IMR-90 (cell line): Measurements from ENCODE around the gene GALNT17. TPM values are rescaled to one million over a fixed set of nuclear protein-coding genes. Genes with fewer than 3 reads are reported as not detected.

Experiments used
- ATAC-seq: fragments of 200-7000 bp; cut with Tn5 transposase; 2 replicates; pipeline ENCODE4 v1.9.1; 2020; ENCODE audit warnings: low read depth, mild to moderate bottlenecking, moderate library complexity
- BruUV-seq: library from RNA; stranded (reverse); fragments of 400-500 nt; replicated peaks from 2 replicates; lab custom pipeline; 2021; lab: Mats Ljungman, UMichigan
- CTCF ChIA-PET: fragments of 300-600 bp; formaldehyde crosslinking; extraction: SDS; loops from one replicate; lab custom pipeline; 2021; ENCODE audit warnings: antibody characterized with exemption; lab: Yijun Ruan, JAX
- POLR2A ChIA-PET: fragments of 300-600 bp; sonication (Branson Sonifier 250); formaldehyde crosslinking; loops from one replicate; lab custom pipeline; 2022; ENCODE audit warnings: antibody characterized with exemption; ENCODE audit not compliant: unreplicated experiment; lab: Charles Lee
- DNase-seq: peaks from one replicate; pipeline ENCODE4 v3.0.0; 2013
- H2AFZ ChIP-seq: replicated peaks from 2 replicates; pipeline ENCODE3; 2013; ENCODE audit warnings: low read length, mild to moderate bottlenecking; ENCODE audit not compliant: poor library complexity
- H2AK5ac ChIP-seq: 2 replicates; pipeline ENCODE4 v1.6.1; 2013; ENCODE audit warnings: low read depth, low read length, inconsistent platforms
- H2AK9ac ChIP-seq: replicated peaks from 2 replicates; pipeline ENCODE3; 2013; ENCODE audit warnings: mild to moderate bottlenecking, low read depth, low read length, moderate library complexity; ENCODE audit not compliant: poor library complexity
- H2BK120ac ChIP-seq: 2 replicates; pipeline ENCODE4 v1.6.1; 2013; ENCODE audit warnings: low read depth, low read length, inconsistent platforms
- H2BK15ac ChIP-seq: 3 replicates; pipeline ENCODE4 v1.6.1; 2013; ENCODE audit warnings: low read depth, low read length, inconsistent platforms
- H2BK20ac ChIP-seq: 2 replicates; pipeline ENCODE4 v1.6.1; 2013; ENCODE audit warnings: low read depth, mild to moderate bottlenecking, inconsistent platforms, low read length, moderate library complexity
- H2BK5ac ChIP-seq: 2 replicates; pipeline ENCODE4 v1.6.1; 2013; ENCODE audit warnings: mild to moderate bottlenecking, low read depth, low read length, inconsistent platforms; ENCODE audit not compliant: poor library complexity, severe bottlenecking
- H3K14ac ChIP-seq: replicated peaks from 2 replicates; pipeline ENCODE4 v1.6.1; 2013; ENCODE audit warnings: low read depth, low read length, inconsistent platforms
- H3K18ac ChIP-seq: 2 replicates; pipeline ENCODE4 v1.6.1; 2013; ENCODE audit warnings: low read depth, low read length, control low read depth
- H3K23ac ChIP-seq: 2 replicates; pipeline ENCODE4 v1.6.1; 2013; ENCODE audit warnings: low read depth, low read length, inconsistent platforms
- H3K27ac ChIP-seq: 2 replicates; pipeline ENCODE4 v1.5.1; 2013; ENCODE audit warnings: mild to moderate bottlenecking, control low read depth, low read length; ENCODE audit not compliant: insufficient read depth
- H3K27me3 ChIP-seq: 2 replicates; pipeline ENCODE4 v1.6.1; 2013; ENCODE audit warnings: low read length; ENCODE audit not compliant: control insufficient read depth, insufficient read depth
- H3K36me3 ChIP-seq: 2 replicates; pipeline ENCODE4 v1.6.1; 2013; ENCODE audit warnings: low read length, mixed read lengths; ENCODE audit not compliant: control insufficient read depth, insufficient read depth
- H3K4ac ChIP-seq: 2 replicates; pipeline ENCODE4 v1.6.1; 2013; ENCODE audit warnings: low read depth, low read length, inconsistent platforms
- H3K4me1 ChIP-seq: 2 replicates; pipeline ENCODE4 v1.6.1; 2013; ENCODE audit warnings: low read length, mixed read lengths; ENCODE audit not compliant: control insufficient read depth, insufficient read depth
- H3K4me2 ChIP-seq: 2 replicates; pipeline ENCODE4 v1.6.1; 2013; ENCODE audit warnings: low read depth, mild to moderate bottlenecking, control low read depth, low read length, moderate library complexity
- H3K4me3 ChIP-seq: 2 replicates; pipeline ENCODE4 v1.5.1; 2013; ENCODE audit warnings: low read depth, mild to moderate bottlenecking, control low read depth, low read length, moderate library complexity; ENCODE audit not compliant: insufficient read depth
- H3K56ac ChIP-seq: 2 replicates; pipeline ENCODE4 v1.6.1; 2013; ENCODE audit warnings: low read length, inconsistent platforms; ENCODE audit not compliant: insufficient read depth; ENCODE audit errors: extremely low read depth
- H3K79me1 ChIP-seq, 2 experiments: 2 replicates each; pipeline ENCODE4 v1.6.1; 2013; ENCODE audit warnings: low read length in 2 of 2, inconsistent platforms in 1 of 2, low read depth in 1 of 2
- H3K9ac ChIP-seq: 2 replicates; pipeline ENCODE4 v1.6.1; 2013; ENCODE audit warnings: low read depth, low read length, control low read depth
- H3K9me1 ChIP-seq: 2 replicates; pipeline ENCODE4 v1.6.1; 2013; ENCODE audit warnings: low read length, inconsistent platforms; ENCODE audit not compliant: insufficient read depth
- H3K9me3 ChIP-seq: 2 replicates; pipeline ENCODE4 v1.6.1; 2013; ENCODE audit warnings: low read length; ENCODE audit not compliant: control insufficient read depth, insufficient read depth
- H4K20me1 ChIP-seq: 2 replicates; pipeline ENCODE4 v1.6.1; 2013; ENCODE audit warnings: low read length, inconsistent platforms; ENCODE audit not compliant: insufficient read depth
- H4K5ac ChIP-seq: 2 replicates; pipeline ENCODE4 v1.6.1; 2013; ENCODE audit warnings: mild to moderate bottlenecking, low read depth, low read length, control low read depth
- H4K8ac ChIP-seq, 2 experiments: 2 replicates each; pipeline ENCODE4 v1.6.1; 2013; ENCODE audit warnings: low read depth in 2 of 2, low read length in 2 of 2, control low read depth in 1 of 2, inconsistent platforms in 1 of 2
- H4K91ac ChIP-seq: 2 replicates; pipeline ENCODE4 v1.6.1; 2013; ENCODE audit warnings: low read depth, low read length, inconsistent platforms; ENCODE audit not compliant: insufficient read depth
- BHLHE40 ChIP-seq: fragments of 150-350 bp; IDR thresholded peaks from 2 replicates; pipeline ENCODE4 v1.6.1; 2016; ENCODE audit warnings: mild to moderate bottlenecking, low read depth, low read length
- CEBPB ChIP-seq: IDR thresholded peaks from 2 replicates; pipeline ENCODE4 v1.6.1; 2012; ENCODE audit warnings: low read depth, low read length, improper control_type of control experiment
- CHD1 ChIP-seq: IDR thresholded peaks from 2 replicates; pipeline ENCODE4 v1.6.1; 2012; ENCODE audit warnings: low read depth, low read length, improper control_type of control experiment
- FOS ChIP-seq: fragments of 150-350 bp; IDR thresholded peaks from 2 replicates; pipeline ENCODE4 v1.6.1; 2016; ENCODE audit warnings: low read depth, low read length
- MAFK ChIP-seq: IDR thresholded peaks from 2 replicates; pipeline ENCODE4 v1.6.1; 2012; ENCODE audit warnings: low read depth, low read length, improper control_type of control experiment
- MAZ ChIP-seq: IDR thresholded peaks from 2 replicates; pipeline ENCODE4 v1.6.1; 2012; ENCODE audit warnings: low read depth, mild to moderate bottlenecking, low read length, improper control_type of control experiment, moderate library complexity, borderline replicate concordance
- MXI1 ChIP-seq: IDR thresholded peaks from 2 replicates; pipeline ENCODE4 v1.6.1; 2012; ENCODE audit warnings: low read depth, mild to moderate bottlenecking, low read length, moderate library complexity, borderline replicate concordance
- NFE2L2 ChIP-seq: fragments of 150-350 bp; IDR thresholded peaks from 2 replicates; pipeline ENCODE4 v1.6.1; 2016; ENCODE audit warnings: low read depth, mild to moderate bottlenecking, low read length
- POLR2A ChIP-seq: IDR thresholded peaks from 2 replicates; pipeline ENCODE4 v1.6.1; 2012; ENCODE audit warnings: mild to moderate bottlenecking, low read depth, low read length
- RAD21 ChIP-seq: IDR thresholded peaks from 2 replicates; pipeline ENCODE4 v1.6.1; 2012; ENCODE audit warnings: low read length, improper control_type of control experiment
- RCOR1 ChIP-seq: IDR thresholded peaks from 2 replicates; pipeline ENCODE4 v1.6.1; 2012; ENCODE audit warnings: mild to moderate bottlenecking, low read length, improper control_type of control experiment; ENCODE audit not compliant: insufficient replicate concordance
- RFX5 ChIP-seq: IDR thresholded peaks from 2 replicates; pipeline ENCODE4 v1.8.0; 2012; ENCODE audit warnings: low read depth, mild to moderate bottlenecking, low read length, moderate library complexity
- SMC3 ChIP-seq: fragments of 150-350 bp; IDR thresholded peaks from 2 replicates; pipeline ENCODE4 v1.6.1; 2016; ENCODE audit warnings: low read depth, mild to moderate bottlenecking, antibody characterized with exemption, low read length, moderate library complexity
- WGBS, 2 experiments: methylation state at CpG; one replicate each; pipeline versions ENCODE4 v1.1.5 to v1.1.7; 2013; ENCODE audit warnings: missing lambda C conversion rate in 2 of 2; ENCODE audit not compliant: insufficient read length in 1 of 2; ENCODE audit errors: extremely low coverage in 2 of 2; 5-methylcytosine and 5-hydroxymethylcytosine counted together
- dilution Hi-C: fragments of 300-500 bp; cut with HindIII; formaldehyde crosslinking; loops from one replicate; pipeline ENCODE4 v1.14.3; 2018; ENCODE audit warnings: low sequenced_read_pairs; ENCODE audit not compliant: unreplicated experiment
- in situ Hi-C: fragments of 300-500 bp; cut with MboI; formaldehyde crosslinking; loops from 3 replicates; pipeline ENCODE4 v1.14.3; 2019; ENCODE audit warnings: low sequenced_read_pairs, inconsistent platforms, mixed read lengths
- intact Hi-C: fragments of 100-400 bp; cut with micrococcal nuclease; formaldehyde crosslinking; loops from 2 replicates; pipeline ENCODE4 v1.10.0; 2022
- polyA plus RNA-seq, 3 experiments: library from polyadenylated mRNA; depleted of rRNA; stranded (reverse); fragments of >200 nt; gene quantifications; 2 replicates each; pipeline ENCODE4 v1.2.3, GENCODE V29; 2012; ENCODE audit warnings: low replicate concordance in 1 of 3
- total RNA-seq: library from RNA; depleted of rRNA; stranded (reverse); fragments of >200 nt; gene quantifications from 2 replicates; pipeline ENCODE4 v1.2.3, GENCODE V29; 2012
- TF ChIP-seq, protein P1 (sequence below): fragments of 150-350 bp; IDR thresholded peaks from 2 replicates; pipeline ENCODE4 v1.6.1; 2016; ENCODE audit warnings: low read depth, mild to moderate bottlenecking, low read length, moderate library complexity, borderline replicate concordance
- TF ChIP-seq, protein P2 (sequence below): fragments of 150-350 bp; IDR thresholded peaks from 2 replicates; pipeline ENCODE4 v1.6.1; 2017; ENCODE audit warnings: mild to moderate bottlenecking, antibody characterized with exemption, low read length, low read depth
- TF ChIP-seq, protein P3 (sequence below): conservative IDR thresholded peaks from 2 replicates; pipeline ENCODE4 v1.5.1; 2012; ENCODE audit warnings: mild to moderate bottlenecking, low read depth, low read length, improper control_type of control experiment

The GALNT17 gene
- total and polyA plus RNA-seq, 2 of the 4 experiments (the other 2 are of a cell fraction), result not detected

DNA sequence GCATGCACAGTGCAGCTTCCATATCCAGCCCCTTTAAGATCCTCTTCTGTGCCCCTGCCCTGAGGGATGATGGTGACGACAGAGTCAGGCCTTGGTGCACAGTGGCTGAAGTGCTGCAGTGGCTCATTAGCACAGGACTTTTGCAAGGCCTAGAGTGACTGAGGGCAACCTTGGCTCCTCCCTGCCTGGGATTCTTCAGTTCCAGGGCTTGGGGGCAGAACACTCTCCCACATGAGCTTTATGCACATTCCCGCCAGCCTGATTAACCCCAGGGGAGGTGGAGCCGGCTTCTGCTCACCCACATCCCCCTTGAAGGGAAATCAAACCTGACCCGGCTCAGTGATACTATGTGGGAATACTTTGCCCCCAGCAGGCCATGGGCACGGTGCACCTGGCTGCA is 253.4 kb downstream of the GALNT17 start:
- Histone ChIP-seq H2AFZ (no peak overlapping the region), H2AK5ac (no peak overlapping the region), H3K9me3 (peaks cover 44% of the 10 kb centered on the region), H3K4ac (no peak overlapping the region), H2AK9ac (no peak overlapping the region), H3K79me1 (no peaks in the 10 kb centered on the region), H3K27me3 (no peaks in the 10 kb centered on the region), H2BK20ac (no peak overlapping the region), H3K4me3 (no peak overlapping the region), H3K56ac (no peak overlapping the region), H2BK5ac (no peak overlapping the region), H3K9me1 (no peaks in the 10 kb centered on the region), H3K9ac (no peak overlapping the region), H4K20me1 (no peaks in the 10 kb centered on the region), H2BK120ac (no peak overlapping the region), H3K27ac (no peak overlapping the region), H3K4me2 (no peak overlapping the region), H3K18ac (no peak overlapping the region), H4K91ac (no peak overlapping the region), H3K23ac (no peak overlapping the region), H4K8ac (no peak overlapping the region), H3K4me1 (no peaks in the 10 kb centered on the region), H2BK15ac (no peak overlapping the region), H3K36me3 (no peaks in the 10 kb centered on the region), H4K5ac (no peak overlapping the region), H3K14ac (no peak overlapping the region)
- ATAC-seq, result no peak
- DNase-seq, result no peak
- no TSS peak for BruUV-seq
- dilution Hi-C loops (no loop called here), intact Hi-C loops (no loop called here), in situ Hi-C loops (no loop called here)
- TF ChIP-seq BHLHE40 (no peak), NFE2L2 (no peak), POLR2A (no peak), FOS (no peak), MAFK (no peak), CHD1 (no peak), SMC3 (no peak), RCOR1 (no peak), CEBPB (no peak), RFX5 (no peak), MXI1 (no peak), MAZ (no peak), RAD21 (no peak)
- TF ChIP-seq, protein P1, sequence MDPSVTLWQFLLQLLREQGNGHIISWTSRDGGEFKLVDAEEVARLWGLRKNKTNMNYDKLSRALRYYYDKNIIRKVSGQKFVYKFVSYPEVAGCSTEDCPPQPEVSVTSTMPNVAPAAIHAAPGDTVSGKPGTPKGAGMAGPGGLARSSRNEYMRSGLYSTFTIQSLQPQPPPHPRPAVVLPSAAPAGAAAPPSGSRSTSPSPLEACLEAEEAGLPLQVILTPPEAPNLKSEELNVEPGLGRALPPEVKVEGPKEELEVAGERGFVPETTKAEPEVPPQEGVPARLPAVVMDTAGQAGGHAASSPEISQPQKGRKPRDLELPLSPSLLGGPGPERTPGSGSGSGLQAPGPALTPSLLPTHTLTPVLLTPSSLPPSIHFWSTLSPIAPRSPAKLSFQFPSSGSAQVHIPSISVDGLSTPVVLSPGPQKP, result no peak
- TF ChIP-seq, protein P2, sequence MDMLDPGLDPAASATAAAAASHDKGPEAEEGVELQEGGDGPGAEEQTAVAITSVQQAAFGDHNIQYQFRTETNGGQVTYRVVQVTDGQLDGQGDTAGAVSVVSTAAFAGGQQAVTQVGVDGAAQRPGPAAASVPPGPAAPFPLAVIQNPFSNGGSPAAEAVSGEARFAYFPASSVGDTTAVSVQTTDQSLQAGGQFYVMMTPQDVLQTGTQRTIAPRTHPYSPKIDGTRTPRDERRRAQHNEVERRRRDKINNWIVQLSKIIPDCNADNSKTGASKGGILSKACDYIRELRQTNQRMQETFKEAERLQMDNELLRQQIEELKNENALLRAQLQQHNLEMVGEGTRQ, result no peak
- TF ChIP-seq, protein P3, sequence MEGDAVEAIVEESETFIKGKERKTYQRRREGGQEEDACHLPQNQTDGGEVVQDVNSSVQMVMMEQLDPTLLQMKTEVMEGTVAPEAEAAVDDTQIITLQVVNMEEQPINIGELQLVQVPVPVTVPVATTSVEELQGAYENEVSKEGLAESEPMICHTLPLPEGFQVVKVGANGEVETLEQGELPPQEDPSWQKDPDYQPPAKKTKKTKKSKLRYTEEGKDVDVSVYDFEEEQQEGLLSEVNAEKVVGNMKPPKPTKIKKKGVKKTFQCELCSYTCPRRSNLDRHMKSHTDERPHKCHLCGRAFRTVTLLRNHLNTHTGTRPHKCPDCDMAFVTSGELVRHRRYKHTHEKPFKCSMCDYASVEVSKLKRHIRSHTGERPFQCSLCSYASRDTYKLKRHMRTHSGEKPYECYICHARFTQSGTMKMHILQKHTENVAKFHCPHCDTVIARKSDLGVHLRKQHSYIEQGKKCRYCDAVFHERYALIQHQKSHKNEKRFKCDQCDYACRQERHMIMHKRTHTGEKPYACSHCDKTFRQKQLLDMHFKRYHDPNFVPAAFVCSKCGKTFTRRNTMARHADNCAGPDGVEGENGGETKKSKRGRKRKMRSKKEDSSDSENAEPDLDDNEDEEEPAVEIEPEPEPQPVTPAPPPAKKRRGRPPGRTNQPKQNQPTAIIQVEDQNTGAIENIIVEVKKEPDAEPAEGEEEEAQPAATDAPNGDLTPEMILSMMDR, result no peak
- ChIA-PET CTCF (no interaction called here), POLR2A (no interaction called here)
- WGBS, 2 experiments, result 20% methylated on average over 1 of the region's 5 CpGs; no CpG with 5 or more reads in 1 of the 2 experiments
